HepG2 (cell line): ENCODE measurements around the gene SNCA. TPM values are rescaled to one million over a fixed set of nuclear protein-coding genes. Genes with fewer than 3 reads are reported as not detected.

ENCODE experiments used
- AHDC1 ChIP-seq: sonication (generic); formaldehyde crosslinking; IDR thresholded peaks from 2 replicates; pipeline ENCODE4 v1.5.1; 2020; ENCODE audit warnings: mild to moderate bottlenecking, missing genetic modification reagents, borderline replicate concordance
- AHR ChIP-seq: IDR thresholded peaks from 2 replicates; pipeline ENCODE4 v1.6.1; 2018; ENCODE audit warnings: missing genetic modification reagents, missing compliant biosample characterization
- ATF4 ChIP-seq, 2 experiments: fragments of 450-650 bp in 1 of 2; sonication (generic) in 1 of 2; formaldehyde crosslinking; IDR thresholded peaks; 2 replicates each; pipeline versions ENCODE4 v1.5.0 to v1.8.0; 2020 to 2022; ENCODE audit warnings: mild to moderate bottlenecking in 1 of 2, missing genetic modification reagents in 1 of 2
- BCL3 ChIP-seq: sonication (generic); formaldehyde crosslinking; IDR thresholded peaks from 2 replicates; pipeline ENCODE4 v1.5.1; 2020; ENCODE audit warnings: mild to moderate bottlenecking, missing genetic modification reagents, moderate library complexity
- HNF1B ChIP-seq: sonication (generic); formaldehyde crosslinking; IDR thresholded peaks from 2 replicates; pipeline ENCODE4 v1.5.1; 2020; ENCODE audit warnings: mild to moderate bottlenecking, moderate library complexity, missing genetic modification reagents
- KLF6 ChIP-seq: IDR thresholded peaks from 2 replicates; pipeline ENCODE4 v1.8.0; 2016; ENCODE audit warnings: missing biosample characterization, missing genetic modification reagents
- MAFF ChIP-seq: IDR thresholded peaks from 2 replicates; pipeline ENCODE4 v1.6.1; 2011; ENCODE audit warnings: low read depth, low read length, improper control_type of control experiment
- NFKB2 ChIP-seq: sonication (generic); formaldehyde crosslinking; IDR thresholded peaks from 2 replicates; pipeline ENCODE4 v1.4.0; 2020; ENCODE audit warnings: missing genetic modification reagents, borderline replicate concordance
- PRMT3 ChIP-seq: sonication (generic); formaldehyde crosslinking; IDR thresholded peaks from 2 replicates; pipeline ENCODE4 v1.8.1; 2022; ENCODE audit warnings: low read depth, mild to moderate bottlenecking, moderate library complexity, missing genetic modification reagents, borderline replicate concordance
- RBM39 ChIP-seq: fragments of 200-400 bp; formaldehyde crosslinking; IDR thresholded peaks from one replicate; pipeline ENCODE4 v1.6.1; 2018; ENCODE audit warnings: antibody characterized with exemption, mild to moderate bottlenecking, low read depth, low read length; ENCODE audit not compliant: poor library complexity, severe bottlenecking
- RFXANK ChIP-seq: IDR thresholded peaks from 2 replicates; pipeline ENCODE4 v1.6.1; 2016
- ZNF232 ChIP-seq: sonication (generic); formaldehyde crosslinking; IDR thresholded peaks from 2 replicates; pipeline ENCODE4 v1.4.0; 2020; ENCODE audit warnings: missing genetic modification reagents, borderline replicate concordance
- ZNF275 ChIP-seq: sonication (generic); formaldehyde crosslinking; IDR thresholded peaks from 2 replicates; pipeline ENCODE4 v1.8.0; 2022; ENCODE audit warnings: missing genetic modification reagents, mild to moderate bottlenecking, inconsistent platforms, borderline replicate concordance
- ZSCAN9 ChIP-seq: IDR thresholded peaks from 2 replicates; pipeline ENCODE4 v1.6.1; 2016; ENCODE audit warnings: borderline replicate concordance
- polyA plus RNA-seq, 8 experiments: library from polyadenylated mRNA; depleted of rRNA in 3 of 8; stranded (reverse) in 7 of 8; unstranded in 1 of 8; fragments of >200 nt; fragmentation: Illumina TruSeq in 4 of 8; extraction: Trizol in 4 of 8; gene quantifications; 2 replicates each; pipeline versions ENCODE4 v1.2.1 to v1.2.3, GENCODE V29; 2011 to 2016; ENCODE audit warnings: low read depth in 4 of 8, missing spikeins in 1 of 8, mixed read lengths in 1 of 8; ENCODE audit not compliant: insufficient read depth in 1 of 8
- total RNA-seq, 5 experiments: library from RNA; depleted of rRNA; stranded (reverse); fragments of >200 nt; fragmentation: Illumina TruSeq; extraction: Trizol; gene quantifications; 2 replicates each; pipeline ENCODE4 v1.2.3, GENCODE V29; 2016; ENCODE audit warnings: low read depth in 1 of 5

The SNCA gene
- total and polyA plus RNA-seq, 2 of the 13 experiments (the other 11 are each of a cell fraction or from before 2014, with no cell fraction given): not detected

GRCh38 chr4:89681219-89681618 lies 155.7 kb downstream of the SNCA start (continued):
- 0 out of 2 replicates have a peak, but pooled peaks have one; percentile 28 for TF ChIP-seq HNF1B (CRISPR knock-in tag)
- TF ChIP-seq ZSCAN9 (CRISPR knock-in tag): peak; percentile 73; the same call in 1 of the 2 replicates
- no peak for TF ChIP-seq RFXANK (CRISPR knock-in tag)
- TF ChIP-seq AHDC1 (CRISPR knock-in tag): peak; percentile 33; the same call in 1 of the 2 replicates
- TF ChIP-seq PRMT3 (CRISPR knock-in tag): no peak
- no peak; the same call in 1 of the 2 replicates for TF ChIP-seq ZNF232 (CRISPR knock-in tag)
- no peak for TF ChIP-seq MAFF
- peak; percentile 42; the same call in 1 of the 2 replicates for TF ChIP-seq NFKB2 (CRISPR knock-in tag)
- TF ChIP-seq ATF4 (CRISPR knock-in tag; IDR thresholded peaks at IDR 0.05): peak in 1 of 2 experiments; percentile 50; a peak in 2 of 4 replicates
- 0 out of 2 replicates have a peak, but pooled peaks have one; percentile 30 for TF ChIP-seq BCL3 (CRISPR knock-in tag)
- 0 out of 2 replicates have a peak, but pooled peaks have one; percentile 47 for TF ChIP-seq AHR (CRISPR knock-in tag)
- peak; percentile 67; the same call in 1 of the 2 replicates for TF ChIP-seq KLF6
- TF ChIP-seq ZNF275 (CRISPR knock-in tag): no peak
- TF ChIP-seq RBM39: peak; percentile 32
